ENCODE data around the gene HOXB9.
A peak's percentile ranks its signal among the peaks of the same experiment; 100 is the strongest.

- peak; percentile 75 for TF ChIP-seq EZH2 (IDR thresholded peaks at IDR 0.05; ENCODE audit: low read depth, unreplicated experiment)
- TF ChIP-seq, protein P1, sequence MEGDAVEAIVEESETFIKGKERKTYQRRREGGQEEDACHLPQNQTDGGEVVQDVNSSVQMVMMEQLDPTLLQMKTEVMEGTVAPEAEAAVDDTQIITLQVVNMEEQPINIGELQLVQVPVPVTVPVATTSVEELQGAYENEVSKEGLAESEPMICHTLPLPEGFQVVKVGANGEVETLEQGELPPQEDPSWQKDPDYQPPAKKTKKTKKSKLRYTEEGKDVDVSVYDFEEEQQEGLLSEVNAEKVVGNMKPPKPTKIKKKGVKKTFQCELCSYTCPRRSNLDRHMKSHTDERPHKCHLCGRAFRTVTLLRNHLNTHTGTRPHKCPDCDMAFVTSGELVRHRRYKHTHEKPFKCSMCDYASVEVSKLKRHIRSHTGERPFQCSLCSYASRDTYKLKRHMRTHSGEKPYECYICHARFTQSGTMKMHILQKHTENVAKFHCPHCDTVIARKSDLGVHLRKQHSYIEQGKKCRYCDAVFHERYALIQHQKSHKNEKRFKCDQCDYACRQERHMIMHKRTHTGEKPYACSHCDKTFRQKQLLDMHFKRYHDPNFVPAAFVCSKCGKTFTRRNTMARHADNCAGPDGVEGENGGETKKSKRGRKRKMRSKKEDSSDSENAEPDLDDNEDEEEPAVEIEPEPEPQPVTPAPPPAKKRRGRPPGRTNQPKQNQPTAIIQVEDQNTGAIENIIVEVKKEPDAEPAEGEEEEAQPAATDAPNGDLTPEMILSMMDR (conservative IDR thresholded peaks at IDR 0.05; ENCODE audit: low read depth in 2 of 2): no peak
- no peak for TF ChIP-seq REST (IDR thresholded peaks at IDR 0.05; ENCODE audit: unreplicated experiment)
- TF ChIP-seq, protein P2, sequence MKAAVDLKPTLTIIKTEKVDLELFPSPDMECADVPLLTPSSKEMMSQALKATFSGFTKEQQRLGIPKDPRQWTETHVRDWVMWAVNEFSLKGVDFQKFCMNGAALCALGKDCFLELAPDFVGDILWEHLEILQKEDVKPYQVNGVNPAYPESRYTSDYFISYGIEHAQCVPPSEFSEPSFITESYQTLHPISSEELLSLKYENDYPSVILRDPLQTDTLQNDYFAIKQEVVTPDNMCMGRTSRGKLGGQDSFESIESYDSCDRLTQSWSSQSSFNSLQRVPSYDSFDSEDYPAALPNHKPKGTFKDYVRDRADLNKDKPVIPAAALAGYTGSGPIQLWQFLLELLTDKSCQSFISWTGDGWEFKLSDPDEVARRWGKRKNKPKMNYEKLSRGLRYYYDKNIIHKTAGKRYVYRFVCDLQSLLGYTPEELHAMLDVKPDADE (IDR thresholded peaks at IDR 0.05): no peak
- no peak for TF ChIP-seq ZNF114 (CRISPR knock-in tag; IDR thresholded peaks at IDR 0.05)
- TF ChIP-seq JUNB (IDR thresholded peaks at IDR 0.05; ENCODE audit: unreplicated experiment): no peak
- no peak for TF ChIP-seq POLR2AphosphoS5 (IDR thresholded peaks at IDR 0.05; ENCODE audit: low read depth)
Measured at GRCh38 chr17:48628649-48629410, 2.7 kb upstream of the HOXB9 start.
